Measurements from ENCODE around the gene ZMPSTE24. TPM values are rescaled to one million over a fixed set of nuclear protein-coding genes. Genes with fewer than 3 reads are reported as not detected.
"Not testable (repeated sequence)": the region's sequence is repeated elsewhere in the genome, so short reads cannot be mapped to it uniquely, and the experiment has no call there.

The ZMPSTE24 gene
- 37.4 TPM for total RNA-seq
- long read RNA-seq, transcript ZMPSTE24-201 (10 exons, 3,108 nt), result major isoform, 17 of 18 reads
- long read RNA-seq, partial matches to known transcripts, result 0 of 18 reads
- long read RNA-seq, other reads (novel, unspliced or antisense), result 1 of 18 reads

- DNase-seq (ENCODE audit: missing footprints), result peak; percentile 96
- intact Hi-C loops (cut with DNase I), result loop anchor here (5.0 to 10.0 kb wide), 2 partner anchors 96 to 213 kb away; partner anchors contain the start of genes CAP1 and RLF
- peak; percentile 100 for ATAC-seq
Observed at GRCh38 chr1:40257688-40258444, at the start of gene ZMPSTE24. TSS of gene ZMPSTE24 (plus strand) at chr1:40258236. CDS start at chr1:40258272, 36 bp downstream.

DNA sequence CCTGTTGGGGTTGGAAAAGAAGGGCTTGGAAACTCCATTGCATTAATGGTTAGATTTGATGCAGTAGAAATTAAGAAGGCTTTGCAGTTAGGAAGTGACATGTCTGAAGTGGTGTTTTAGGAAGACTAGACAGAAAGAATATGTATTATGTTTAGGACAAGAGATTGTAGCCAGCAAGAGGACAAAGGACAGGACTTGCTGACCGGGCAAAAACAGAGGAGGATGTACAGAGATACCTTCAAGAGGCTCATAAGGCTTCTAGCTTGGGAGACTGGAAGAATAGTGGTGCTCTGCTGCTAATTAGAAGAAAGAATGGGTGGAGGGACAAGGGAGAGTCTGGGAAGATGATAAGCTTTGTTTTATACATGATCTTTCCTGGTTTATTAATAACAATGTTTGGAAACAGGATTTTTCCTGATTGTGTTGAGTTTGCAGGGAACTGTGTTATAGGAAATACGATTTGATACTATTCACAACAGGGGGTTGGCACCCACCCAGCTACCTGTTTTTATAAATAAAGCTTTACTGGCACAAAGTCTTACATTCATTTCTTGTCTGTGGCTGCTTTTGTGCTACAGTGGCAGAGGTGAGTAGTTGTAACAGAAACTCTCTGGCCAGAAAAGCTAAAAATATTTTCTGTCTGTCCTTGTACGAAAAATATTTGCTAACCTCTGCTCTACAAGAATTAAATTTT is 47.4 kb upstream of the ZMPSTE24 start:
- DNase-seq (ENCODE audit: missing footprints), result no peak
- intact Hi-C loops (cut with DNase I), result no loop called here
- no peak for ATAC-seq

GRCh38 chr1:40218333-40218732 is 39.7 kb upstream of the ZMPSTE24 start:
- DNase-seq (ENCODE audit: missing footprints) (no peak), ATAC-seq (no peak)
- intact Hi-C loops (cut with DNase I), result no loop called here

- intact Hi-C loops (cut with DNase I); DNase-seq (ENCODE audit: missing footprints); ATAC-seq: not testable (repeated sequence)
Observed at GRCh38 chr1:40221471-40221905, 36.5 kb upstream of the ZMPSTE24 start.

DNA sequence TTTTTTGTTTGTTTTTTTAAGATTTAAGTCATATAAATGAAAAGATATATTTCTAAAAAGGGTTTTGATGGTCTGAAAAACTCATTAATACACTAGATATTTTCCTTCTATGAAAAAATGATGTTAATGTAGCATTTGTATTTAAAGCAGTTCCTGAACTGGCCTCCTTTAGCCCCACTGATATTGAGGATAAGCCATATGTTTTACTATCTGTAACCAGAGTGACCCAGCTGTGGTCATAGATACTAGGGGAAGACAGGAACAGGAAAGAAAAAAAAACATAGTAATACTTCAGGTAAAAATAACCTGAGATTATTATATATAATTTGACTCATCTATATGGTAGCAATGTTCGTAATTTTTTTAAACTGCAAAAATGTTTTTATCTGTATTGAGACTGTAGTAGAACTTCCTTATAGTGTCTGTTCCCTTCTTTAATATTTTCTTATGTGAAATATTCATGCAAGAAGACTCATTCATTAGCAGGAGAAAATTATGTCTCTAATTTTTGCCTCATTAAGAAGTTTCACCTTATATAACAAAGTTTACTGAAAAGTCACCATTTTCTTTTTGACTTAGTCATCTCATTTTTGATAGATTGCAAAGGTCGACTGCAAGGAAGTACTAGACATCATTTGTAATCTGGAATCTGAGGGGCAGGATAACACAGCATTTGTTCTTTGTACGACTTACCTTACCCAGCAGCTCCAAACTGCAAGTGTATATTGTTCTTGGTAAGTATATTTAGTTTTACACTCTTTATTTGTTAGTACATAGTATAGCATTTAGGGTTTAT is 35.9 kb upstream of the ZMPSTE24 start:
- ATAC-seq (no peak), DNase-seq (ENCODE audit: missing footprints) (no peak)
- intact Hi-C loops (cut with DNase I), result no loop called here

DNA sequence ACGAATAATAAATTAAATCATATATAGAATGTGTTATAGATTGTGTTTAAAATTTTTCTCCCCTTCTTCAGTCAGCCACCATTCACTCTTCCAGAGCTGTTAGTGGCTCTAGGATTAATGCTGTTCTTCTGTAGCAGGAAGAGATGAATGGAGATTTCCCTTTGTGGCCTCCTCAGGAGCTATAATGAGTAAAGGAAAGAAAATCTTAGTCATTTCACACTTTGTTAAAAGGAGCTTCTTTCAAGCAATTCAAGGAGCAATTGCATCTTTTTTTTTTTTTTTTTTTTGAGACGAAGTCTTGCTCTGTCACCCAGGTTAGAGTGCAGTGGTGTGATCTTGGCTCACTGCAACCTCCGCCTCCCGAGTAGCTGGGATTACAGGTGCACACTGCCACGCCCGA is 34.0 kb upstream of the ZMPSTE24 start:
- intact Hi-C loops (cut with DNase I), result no loop called here
- no peak for ATAC-seq
- DNase-seq (ENCODE audit: missing footprints), result no peak

- intact Hi-C loops (cut with DNase I), result no loop called here
- ATAC-seq (no peak), DNase-seq (ENCODE audit: missing footprints) (no peak)
Observed at GRCh38 chr1:40226192-40226591, 31.8 kb upstream of the ZMPSTE24 start.

GRCh38 chr1:40232444-40232843 is 25.6 kb upstream of the ZMPSTE24 start:
- intact Hi-C loops (cut with DNase I), result no loop called here
- no peak for ATAC-seq
- DNase-seq (ENCODE audit: missing footprints), result no peak

DNA sequence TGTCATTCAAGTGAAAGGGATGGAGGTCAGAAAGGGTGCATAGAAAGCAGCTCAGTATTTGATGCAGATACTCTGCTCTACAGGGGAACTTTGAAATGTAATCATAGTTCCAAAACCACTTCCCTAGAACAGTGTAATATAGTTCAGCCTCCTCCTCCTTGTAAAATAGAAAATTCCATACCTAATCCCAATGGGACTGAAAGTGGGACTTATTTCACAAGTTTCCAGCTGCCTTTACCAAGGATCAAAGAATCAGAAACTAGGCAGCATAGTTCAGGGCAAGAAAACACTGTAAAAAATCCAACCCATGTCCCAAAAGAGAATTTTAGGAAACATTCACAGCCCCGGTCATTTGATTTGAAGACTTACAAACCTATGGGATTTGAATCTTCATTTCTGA is 18.4 kb upstream of the ZMPSTE24 start:
- ATAC-seq (no peak), DNase-seq (ENCODE audit: missing footprints) (no peak)
- intact Hi-C loops (cut with DNase I), result no loop called here

GRCh38 chr1:40240390-40240789 is 17.6 kb upstream of the ZMPSTE24 start:
- ATAC-seq (no peak), DNase-seq (ENCODE audit: missing footprints) (no peak)
- intact Hi-C loops (cut with DNase I), result no loop called here

- DNase-seq (ENCODE audit: missing footprints), result no peak
- no peak for ATAC-seq
- intact Hi-C loops (cut with DNase I), result no loop called here
Observed at GRCh38 chr1:40241362-40241761, 16.7 kb upstream of the ZMPSTE24 start.

DNA sequence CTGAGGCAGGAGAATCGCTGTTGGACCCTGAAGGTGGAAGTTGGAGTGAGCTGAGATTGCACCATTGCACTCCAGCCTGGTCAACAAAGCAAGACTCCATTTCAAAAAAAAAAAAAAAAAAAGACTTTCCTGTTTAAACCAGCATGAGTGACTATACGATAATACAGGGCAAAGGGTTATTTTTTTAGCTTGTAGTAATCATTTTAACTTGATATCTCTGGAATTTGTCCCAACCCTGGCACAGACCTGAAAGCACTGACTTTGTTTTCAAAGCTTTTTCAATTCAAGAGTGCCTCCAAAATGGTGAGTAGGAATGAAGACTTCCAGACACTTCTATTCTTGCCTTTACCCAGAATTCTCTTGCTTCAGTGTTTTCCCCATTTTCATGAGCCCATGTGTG is 14.7 kb upstream of the ZMPSTE24 start:
- DNase-seq (ENCODE audit: missing footprints), result no peak
- no peak for ATAC-seq
- intact Hi-C loops (cut with DNase I), result no loop called here

DNA sequence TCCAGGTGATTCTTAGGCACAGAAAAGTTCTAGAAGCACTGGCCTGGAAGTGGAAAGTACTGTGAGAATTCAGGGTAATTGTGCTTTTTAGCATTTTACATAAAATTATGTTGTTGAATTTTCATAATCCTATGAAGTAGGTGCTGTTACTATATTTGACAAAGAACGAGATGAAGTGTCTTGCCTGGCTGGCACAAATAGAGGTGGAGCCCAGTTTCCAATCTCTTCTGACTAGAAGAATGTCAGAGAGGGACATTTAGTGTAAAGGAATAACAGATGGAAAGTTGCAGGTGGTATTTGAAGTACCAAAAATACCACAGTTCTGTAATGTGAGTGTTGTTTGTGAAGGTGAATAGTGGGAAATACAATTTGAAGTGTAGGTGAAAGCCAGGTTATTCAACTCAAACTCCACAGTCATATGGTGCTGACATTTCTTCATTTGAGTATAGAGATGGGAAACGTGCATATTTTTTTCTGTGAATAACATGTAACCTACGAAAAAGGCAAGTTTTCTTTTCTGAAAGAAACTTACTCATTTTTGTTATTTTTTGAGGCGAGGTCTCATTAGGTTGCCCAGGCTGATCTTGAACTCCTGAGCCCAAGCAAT is 13.8 kb upstream of the ZMPSTE24 start:
- DNase-seq (ENCODE audit: missing footprints), result no peak
- ATAC-seq, result no peak
- intact Hi-C loops (cut with DNase I), result no loop called here

DNA sequence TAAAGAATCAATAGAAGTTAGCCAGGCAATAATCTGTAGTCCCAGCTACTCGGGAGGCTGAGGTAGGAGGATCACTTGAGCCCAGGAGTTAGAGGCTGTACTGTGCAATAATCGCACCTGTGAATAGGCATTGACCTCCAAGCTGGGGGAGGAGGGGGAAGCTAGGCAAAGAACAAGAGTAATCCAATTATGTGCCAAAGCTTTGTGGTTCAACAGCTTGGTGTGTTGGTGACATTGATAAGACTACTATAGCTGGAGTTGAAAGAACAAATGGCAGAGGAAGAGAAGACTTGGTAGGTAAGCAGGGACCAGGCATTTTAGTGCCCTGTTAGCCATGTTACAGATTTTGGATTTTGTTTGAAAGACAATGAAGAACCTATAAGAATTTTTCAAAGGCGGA is 12.3 kb upstream of the ZMPSTE24 start:
- no peak for DNase-seq (ENCODE audit: missing footprints)
- intact Hi-C loops (cut with DNase I), result no loop called here
- ATAC-seq, result no peak

DNA sequence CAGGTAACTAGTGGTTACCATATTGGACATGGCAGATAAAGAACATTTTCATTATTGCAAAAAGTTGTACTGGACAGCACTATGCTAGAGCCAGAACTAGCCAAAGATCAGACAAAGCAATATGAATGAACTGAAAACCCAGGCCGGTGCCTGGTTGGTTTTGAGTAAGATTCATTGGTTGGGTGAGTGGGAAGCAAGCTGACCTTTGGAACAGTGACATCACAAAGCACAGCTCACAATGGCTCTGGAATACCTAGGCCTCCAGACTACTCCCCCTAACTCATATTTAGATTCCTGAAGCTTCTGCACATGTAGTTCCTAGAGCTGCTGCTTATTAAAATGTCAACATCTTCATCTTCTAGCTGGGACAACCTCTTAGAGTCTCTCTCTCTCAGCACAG is 10.4 kb upstream of the ZMPSTE24 start, which contains the start of gene TMCO2:
TSS of gene TMCO2 (plus strand) at position 283 of the 400 bp plus-strand sequence. CDS start at position 340, 57 bp downstream.
- intact Hi-C loops (cut with DNase I), result no loop called here
- ATAC-seq (no peak), DNase-seq (ENCODE audit: missing footprints) (no peak)

- DNase-seq (ENCODE audit: missing footprints), result no peak
- intact Hi-C loops (cut with DNase I), result no loop called here
- no peak for ATAC-seq
Observed at GRCh38 chr1:40248412-40248811, 9.6 kb upstream of the ZMPSTE24 start.

GRCh38 chr1:40251456-40251855 is 6.6 kb upstream of the ZMPSTE24 start:
- ATAC-seq (no peak), DNase-seq (ENCODE audit: missing footprints) (no peak)
- intact Hi-C loops (cut with DNase I), result loop anchor here (10.0 kb wide), 1 partner anchor 207 kb away; the partner anchor contains the start of gene CAP1

GRCh38 chr1:40252601-40253000 is 5.4 kb upstream of the ZMPSTE24 start:
- DNase-seq (ENCODE audit: missing footprints), result no peak
- no peak for ATAC-seq
- intact Hi-C loops (cut with DNase I), result loop anchor here (10.0 kb wide), 1 partner anchor 208 kb away; the partner anchor contains the start of gene CAP1
